HUES64 (cell line): ENCODE results near the gene ERC1.
"Not testable (repeated sequence)": the region's sequence is repeated elsewhere in the genome, so short reads cannot be mapped to it uniquely, and the experiment has no call there.

Experiments used
- H3K27ac ChIP-seq: 2 replicates; pipeline ENCODE4 v1.7.0; 2013; ENCODE audit warnings: low read depth, low read length, inconsistent platforms
- H3K27me3 ChIP-seq: 2 replicates; pipeline ENCODE4 v1.6.1; 2013; ENCODE audit warnings: mild to moderate bottlenecking, low read length; ENCODE audit not compliant: insufficient read depth
- H3K36me3 ChIP-seq: 2 replicates; pipeline ENCODE4 v1.6.1; 2013; ENCODE audit warnings: mild to moderate bottlenecking, low read length; ENCODE audit not compliant: insufficient read depth
- H3K4me1 ChIP-seq: 2 replicates; pipeline ENCODE4 v1.6.1; 2013; ENCODE audit warnings: mild to moderate bottlenecking, low read length, moderate library complexity; ENCODE audit not compliant: insufficient read depth
- H3K4me3 ChIP-seq: 2 replicates; pipeline ENCODE4 v1.5.1; 2013; ENCODE audit warnings: mild to moderate bottlenecking, low read length, moderate library complexity
- H3K9ac ChIP-seq: 2 replicates; pipeline ENCODE4 v1.6.1; 2013; ENCODE audit warnings: mild to moderate bottlenecking, low read depth, low read length
- H3K9me3 ChIP-seq: 2 replicates; pipeline ENCODE4 v1.6.1; 2013; ENCODE audit warnings: low read depth, low read length; ENCODE audit not compliant: insufficient read depth
- WGBS: fragments of 150-250, 120-280 bp; methylation state at CpG from one replicate; pipeline ENCODE4 v1.1.7; 2013; ENCODE audit warnings: missing lambda C conversion rate; 5-methylcytosine and 5-hydroxymethylcytosine counted together

The ERC1 gene

DNA sequence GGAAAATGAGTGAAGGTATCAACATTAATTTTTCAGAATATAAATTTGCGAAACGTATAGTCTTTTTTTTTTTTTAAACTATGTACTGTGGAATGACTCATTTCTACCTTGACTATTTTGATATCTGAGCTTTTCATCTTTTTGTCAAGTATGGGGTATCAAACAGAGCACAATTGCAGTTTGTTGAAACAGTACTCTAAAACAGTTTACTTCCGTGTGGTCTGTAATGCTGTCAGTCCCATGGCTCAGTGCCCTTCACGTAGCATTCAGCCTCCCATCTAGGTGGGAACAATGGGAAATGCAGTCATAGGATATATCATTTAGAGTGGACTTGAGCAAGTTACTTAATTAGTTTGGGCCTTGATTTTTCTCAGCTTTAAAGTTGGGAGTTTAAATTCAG, 139.5 kb downstream of the ERC1 start:
- Histone ChIP-seq H3K27me3 (peaks cover 5% of the 10 kb centered on the region; the same call in 1 of the 2 replicates), H3K9me3 (no peaks in the 10 kb centered on the region), H3K36me3 (no peaks in the 10 kb centered on the region), H3K27ac (no peak overlapping the region), H3K4me1 (no peaks in the 10 kb centered on the region), H3K9ac (no peak overlapping the region), H3K4me3 (no peak overlapping the region)
- WGBS: 96% methylated on average over 2 of the region's 4 CpGs

DNA sequence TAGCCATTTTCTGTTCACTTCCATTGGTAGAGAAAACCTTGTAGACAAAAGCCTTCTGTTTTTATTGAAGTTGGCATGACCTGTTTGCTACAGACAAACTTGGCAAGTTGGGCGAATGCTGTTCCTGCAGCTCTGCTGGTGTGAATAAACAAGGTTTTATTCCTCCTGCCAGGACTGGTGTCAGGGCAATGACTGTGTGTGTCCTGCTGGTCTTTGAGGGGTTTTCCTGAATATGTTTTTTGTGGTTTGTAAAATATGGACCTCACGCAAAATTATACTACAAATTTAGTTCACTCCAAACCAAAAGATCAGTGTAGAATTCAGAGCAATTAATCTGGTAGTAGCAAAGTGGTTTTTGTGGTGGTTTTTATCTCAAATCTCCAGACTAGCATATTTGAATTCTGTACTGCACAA, 140.8 kb downstream of the ERC1 start:
- 0% methylated on average over 1 of the region's 2 CpGs for WGBS

DNA sequence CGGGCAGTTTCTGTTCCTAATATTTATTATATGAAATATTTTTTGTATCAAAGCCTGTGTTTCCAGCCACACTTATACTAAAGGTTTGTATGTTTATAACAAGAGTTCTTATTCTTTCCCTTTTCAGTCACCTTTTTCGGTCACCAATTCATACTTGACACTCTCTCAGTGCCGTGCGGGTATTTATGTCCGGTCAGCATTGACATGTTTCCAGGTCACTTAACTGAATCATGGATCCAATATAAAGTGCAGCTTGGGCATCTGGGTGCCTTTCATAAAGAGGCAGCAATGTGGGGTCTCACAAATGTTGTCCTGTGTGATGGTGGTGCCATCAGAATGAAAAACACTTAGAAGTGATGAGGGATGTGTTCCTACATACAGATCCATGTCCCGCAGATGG, 141.3 kb downstream of the ERC1 start:
- H3K4me3 ChIP-seq: no peak overlapping the region
- H3K27ac ChIP-seq: no peak overlapping the region
- WGBS: 96% methylated on average over 5 of the region's 6 CpGs

More for the DNA sequence above, 140.8 kb downstream of the ERC1 start:
- Histone ChIP-seq H3K27ac (no peak overlapping the region), H3K9me3 (no peaks in the 10 kb centered on the region), H3K9ac (no peak overlapping the region), H3K4me1 (no peaks in the 10 kb centered on the region), H3K27me3 (no peaks in the 10 kb centered on the region), H3K36me3 (no peaks in the 10 kb centered on the region), H3K4me3 (no peak overlapping the region)

DNA sequence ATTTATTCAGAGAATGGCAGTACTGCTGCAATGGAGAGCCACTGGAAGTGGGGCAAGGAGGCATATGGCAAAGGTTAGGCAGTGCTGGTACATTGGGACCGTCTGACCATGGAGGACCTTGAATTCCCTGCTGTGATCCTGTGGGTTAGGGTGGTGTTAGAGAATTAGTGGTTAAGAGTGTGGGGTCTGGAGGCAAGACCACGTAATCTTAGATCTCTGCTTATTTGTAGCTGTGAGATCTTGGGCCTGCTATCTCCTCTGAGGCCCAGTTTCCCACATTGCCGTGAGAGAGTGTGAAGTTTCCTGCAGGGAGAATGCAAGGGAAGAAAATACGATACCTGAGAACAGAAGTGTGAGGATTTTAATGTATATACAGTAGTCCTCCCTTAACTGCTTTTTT, 147.7 kb downstream of the ERC1 start:
- H3K9ac ChIP-seq: no peak overlapping the region
- no peak overlapping the region for H3K27ac ChIP-seq
- H3K36me3 ChIP-seq: peaks cover 3% of the 10 kb centered on the region; the same call in 1 of the 2 replicates
- no peaks in the 10 kb centered on the region for H3K4me1 ChIP-seq
- H3K9me3 ChIP-seq: no peaks in the 10 kb centered on the region
- WGBS: 84% methylated on average over 4 of the region's 4 CpGs
- H3K4me3 ChIP-seq: no peak overlapping the region
- no peaks in the 10 kb centered on the region for H3K27me3 ChIP-seq

More for the DNA sequence above, 141.3 kb downstream of the ERC1 start:
- H3K36me3 ChIP-seq: no peaks in the 10 kb centered on the region
- H3K9me3 ChIP-seq: no peaks in the 10 kb centered on the region
- no peaks in the 10 kb centered on the region for H3K4me1 ChIP-seq
- H3K9ac ChIP-seq: no peak overlapping the region
- H3K27me3 ChIP-seq: no peaks in the 10 kb centered on the region

DNA sequence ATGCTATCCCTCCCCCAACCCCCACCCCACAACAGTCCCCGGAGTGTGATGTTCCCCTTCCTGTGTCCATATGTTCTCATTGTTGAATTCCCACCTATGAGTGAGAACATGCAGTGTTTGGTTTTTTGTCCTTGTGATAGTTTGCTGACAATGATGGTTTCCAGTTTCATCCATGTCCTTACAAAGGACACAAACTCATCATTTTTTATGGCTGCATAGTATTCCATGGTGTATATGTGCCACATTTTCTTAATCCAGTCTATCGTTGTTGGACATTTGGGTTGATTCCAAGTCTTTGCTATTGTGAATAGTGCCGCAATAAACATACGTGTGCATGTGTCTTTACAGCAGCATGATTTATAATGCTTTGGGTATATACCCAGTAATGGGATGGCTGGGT, 155.7 kb downstream of the ERC1 start:
- not testable (repeated sequence) for H3K36me3 ChIP-seq, H3K4me1 ChIP-seq, H3K27me3 ChIP-seq, H3K9ac ChIP-seq, H3K4me3 ChIP-seq, H3K27ac ChIP-seq, H3K9me3 ChIP-seq
- 100% methylated on average over 3 of the region's 4 CpGs for WGBS

DNA sequence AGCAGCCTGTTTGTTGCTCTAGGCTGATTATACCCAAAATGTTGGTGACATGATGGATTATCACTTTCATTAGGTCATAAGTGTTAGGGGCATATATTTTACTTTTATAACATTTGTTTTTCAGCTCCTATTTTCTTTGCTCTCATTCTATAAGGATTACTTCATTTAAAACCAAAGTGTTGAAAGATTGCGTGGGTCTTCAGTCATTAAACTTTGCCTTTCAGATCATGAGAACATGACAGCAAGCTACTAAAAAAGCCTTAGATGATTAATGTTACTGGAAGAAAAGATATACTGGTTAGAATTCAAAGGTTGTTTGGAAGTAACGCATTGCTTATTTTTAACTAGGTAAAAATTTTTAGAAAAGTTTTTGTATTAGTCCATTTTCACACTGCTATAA, 156.8 kb downstream of the ERC1 start:
- no peaks in the 10 kb centered on the region for H3K27me3 ChIP-seq
- H3K4me1 ChIP-seq: no peaks in the 10 kb centered on the region
- no peaks in the 10 kb centered on the region for H3K9me3 ChIP-seq
- no peak overlapping the region for H3K27ac ChIP-seq
- no peaks in the 10 kb centered on the region for H3K36me3 ChIP-seq
- WGBS: 93% methylated on average over 2 of the region's 2 CpGs
- H3K9ac ChIP-seq: no peak overlapping the region
- no peak overlapping the region for H3K4me3 ChIP-seq

DNA sequence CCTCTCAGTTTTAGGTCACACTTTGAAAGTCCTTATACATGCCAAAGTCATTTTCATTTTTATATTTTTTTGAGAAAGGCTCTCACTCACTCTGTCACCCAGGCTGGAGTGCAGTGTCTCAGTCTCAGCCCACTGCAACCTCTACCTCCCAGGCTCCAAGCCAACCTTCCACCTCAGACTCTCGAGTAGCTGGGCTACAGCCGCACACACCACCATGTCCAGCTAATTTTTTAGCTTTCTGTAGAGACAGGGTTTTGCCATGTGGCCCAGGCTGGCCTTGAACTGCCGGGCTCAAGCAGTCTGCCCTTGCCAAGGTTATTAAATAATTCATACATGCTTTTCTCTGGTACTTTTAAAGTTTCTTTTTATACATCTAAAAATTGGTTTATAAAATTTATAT, 166.0 kb downstream of the ERC1 start:
- no peaks in the 10 kb centered on the region for H3K27me3 ChIP-seq
- no peak overlapping the region for H3K4me3 ChIP-seq
- H3K36me3 ChIP-seq: no peaks in the 10 kb centered on the region
- H3K4me1 ChIP-seq: no peaks in the 10 kb centered on the region
- no peaks in the 10 kb centered on the region for H3K9me3 ChIP-seq
- no peak overlapping the region for H3K27ac ChIP-seq
- 96% methylated on average over 3 of the region's 3 CpGs for WGBS
- no peak overlapping the region for H3K9ac ChIP-seq

DNA sequence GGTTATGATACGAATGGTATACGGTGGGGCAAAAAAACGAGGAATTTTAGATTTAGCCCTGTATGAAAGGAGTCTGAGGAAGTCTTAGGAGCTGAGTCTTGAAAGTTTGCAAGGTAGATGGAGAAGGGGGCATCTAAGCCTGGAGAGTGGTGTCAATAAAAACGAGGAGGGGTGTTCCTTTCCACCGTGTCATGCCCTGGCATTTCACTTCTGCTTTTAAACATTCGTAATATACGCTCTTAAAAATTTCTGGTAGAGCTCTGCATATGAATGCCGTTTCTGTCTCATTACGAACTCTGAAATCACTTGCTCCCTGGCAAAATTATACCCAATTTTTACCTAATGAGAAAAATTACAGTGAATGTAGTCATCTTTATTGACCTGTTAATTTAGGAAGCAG, 170.2 kb downstream of the ERC1 start:
- WGBS: 94% methylated on average over 9 of the region's 9 CpGs
- H3K27ac ChIP-seq: no peak overlapping the region
- H3K27me3 ChIP-seq: no peaks in the 10 kb centered on the region
- no peaks in the 10 kb centered on the region for H3K4me1 ChIP-seq
- no peaks in the 10 kb centered on the region for H3K9me3 ChIP-seq
- H3K9ac ChIP-seq: no peak overlapping the region
- no peaks in the 10 kb centered on the region for H3K36me3 ChIP-seq
- no peak overlapping the region for H3K4me3 ChIP-seq

DNA sequence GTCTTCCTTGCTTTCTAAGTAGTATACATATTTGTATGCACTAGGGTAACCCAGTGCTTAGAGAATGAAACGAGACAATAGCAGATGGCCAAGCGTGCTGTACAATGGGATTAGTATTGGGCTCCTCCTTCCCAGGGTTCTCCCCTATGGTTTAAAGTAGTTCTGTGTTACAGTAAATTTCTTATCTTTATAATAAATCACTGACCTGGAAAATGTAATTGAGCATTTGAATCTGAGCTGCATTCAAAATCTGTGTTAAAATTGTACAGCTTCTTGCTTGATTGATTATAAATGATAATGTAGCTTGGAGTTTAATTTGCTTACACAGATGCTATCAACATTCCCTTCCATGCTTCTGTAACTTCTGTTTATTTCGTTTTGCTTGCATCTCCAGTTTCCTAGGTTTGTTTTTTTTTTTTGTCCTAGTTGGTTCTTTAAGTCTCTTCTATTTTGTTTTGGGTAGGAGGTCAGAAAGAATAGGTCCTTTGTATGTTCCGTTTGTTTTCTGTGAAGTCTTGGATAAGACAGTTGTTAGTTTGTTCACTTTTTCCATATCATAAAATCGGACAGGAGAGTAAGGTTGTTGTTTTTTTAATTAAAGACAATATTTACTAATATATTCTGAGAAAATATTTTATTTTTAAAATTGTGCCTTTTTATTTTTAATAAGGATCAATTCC, 171.2 kb downstream of the ERC1 start:
- no peak overlapping the region for H3K4me3 ChIP-seq
- WGBS: 91% methylated on average over 4 of the region's 5 CpGs
- no peak overlapping the region for H3K27ac ChIP-seq
- H3K27me3 ChIP-seq: no peaks in the 10 kb centered on the region
- no peak overlapping the region for H3K9ac ChIP-seq
- H3K36me3 ChIP-seq: no peaks in the 10 kb centered on the region
- H3K4me1 ChIP-seq: no peaks in the 10 kb centered on the region
- no peaks in the 10 kb centered on the region for H3K9me3 ChIP-seq

DNA sequence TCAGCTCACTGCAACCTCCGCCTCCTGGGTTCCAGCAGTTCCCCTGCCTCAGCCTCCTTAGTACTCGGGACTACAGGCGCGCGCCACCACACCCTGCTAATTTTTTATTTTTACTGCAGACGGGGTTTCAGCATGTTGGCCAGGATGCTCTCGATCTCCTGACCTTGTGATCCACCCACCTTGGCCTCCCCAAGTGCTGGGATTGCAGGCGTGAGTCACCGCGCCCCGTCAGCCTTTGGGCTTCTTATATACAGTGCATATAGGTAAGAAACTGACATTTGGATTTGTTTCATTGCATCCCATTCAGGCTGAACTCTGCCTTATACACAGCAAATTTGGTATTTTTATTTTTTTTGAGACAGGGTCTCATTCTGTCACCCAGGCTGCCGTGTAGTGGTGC, 176.8 kb downstream of the ERC1 start:
- Histone ChIP-seq H3K27me3 (no peaks in the 10 kb centered on the region), H3K9ac (no peak overlapping the region), H3K36me3 (no peaks in the 10 kb centered on the region), H3K9me3 (no peaks in the 10 kb centered on the region), H3K27ac (no peak overlapping the region), H3K4me3 (no peak overlapping the region), H3K4me1 (peaks cover 9% of the 10 kb centered on the region; the same call in 1 of the 2 replicates)
- WGBS: 97% methylated on average over 12 of the region's 12 CpGs

DNA sequence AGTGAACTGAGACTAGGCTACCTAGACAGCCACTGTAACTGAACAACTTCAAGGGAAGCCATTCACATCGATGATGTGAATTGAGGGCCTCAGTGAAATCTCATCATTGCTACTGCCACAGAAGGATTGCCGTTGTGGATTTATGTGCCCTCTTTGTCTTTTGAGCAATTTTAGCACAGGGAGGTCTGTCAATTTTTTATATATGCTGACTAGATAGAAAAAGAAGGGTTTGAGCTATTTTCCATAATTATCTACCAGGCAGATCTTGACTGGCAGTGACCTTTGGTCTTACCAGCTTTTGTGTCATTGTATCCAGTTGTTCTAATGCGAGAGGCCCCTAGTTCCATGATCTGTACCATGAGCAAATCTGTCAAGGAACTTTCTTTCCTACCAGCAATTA, 179.4 kb downstream of the ERC1 start:
- 94% methylated on average over 3 of the region's 3 CpGs for WGBS
- H3K9ac ChIP-seq: no peak overlapping the region
- no peaks in the 10 kb centered on the region for H3K36me3 ChIP-seq

More for the DNA sequence above, 179.4 kb downstream of the ERC1 start:
- Histone ChIP-seq H3K27me3 (no peaks in the 10 kb centered on the region), H3K4me1 (peaks cover 9% of the 10 kb centered on the region; the same call in 1 of the 2 replicates), H3K9me3 (no peaks in the 10 kb centered on the region), H3K27ac (no peak overlapping the region), H3K4me3 (no peak overlapping the region)
